Ishikawa (cell line): ENCODE data around the gene CACNA1H.

Experiments
- CEBPB ChIP-seq: IDR thresholded peaks from 2 replicates; pipeline ENCODE4 v1.6.1; 2012
- EGR1 ChIP-seq: IDR thresholded peaks from 2 replicates; pipeline ENCODE4 v1.6.1; 2012
- FOXM1 ChIP-seq: IDR thresholded peaks from 2 replicates; pipeline ENCODE4 v1.6.1; 2012; ENCODE audit warnings: low read depth, borderline replicate concordance
- MAX ChIP-seq: IDR thresholded peaks from 2 replicates; pipeline ENCODE4 v1.6.1; 2012
- RAD21 ChIP-seq: IDR thresholded peaks from 2 replicates; pipeline ENCODE4 v1.6.1; 2012; ENCODE audit warnings: low read depth
- REST ChIP-seq: IDR thresholded peaks from 2 replicates; pipeline ENCODE4 v1.6.1; 2012; ENCODE audit warnings: low read depth, mild to moderate bottlenecking
- TAF1 ChIP-seq: IDR thresholded peaks from 2 replicates; pipeline ENCODE4 v1.6.1; 2012; ENCODE audit warnings: low read depth, mild to moderate bottlenecking
- TEAD4 ChIP-seq: IDR thresholded peaks from 2 replicates; pipeline ENCODE4 v1.6.1; 2012
- YY1 ChIP-seq: IDR thresholded peaks from 2 replicates; pipeline ENCODE4 v1.6.1; 2012; ENCODE audit warnings: low read depth

GRCh38 chr16:1108299-1109252 is 44.3 kb upstream of the CACNA1H start:
- TF ChIP-seq TAF1 (no peak), EGR1 (no peak), CEBPB (no peak), REST (no peak), FOXM1 (no peak), MAX (no peak), YY1 (no peak), RAD21 (no peak), TEAD4 (no peak)
